Measurements from ENCODE around the gene KAT7.
"Not testable (repeated sequence)": the region's sequence is repeated elsewhere in the genome, so short reads cannot be mapped to it uniquely, and the experiment has no call there.

Gene KAT7

DNA sequence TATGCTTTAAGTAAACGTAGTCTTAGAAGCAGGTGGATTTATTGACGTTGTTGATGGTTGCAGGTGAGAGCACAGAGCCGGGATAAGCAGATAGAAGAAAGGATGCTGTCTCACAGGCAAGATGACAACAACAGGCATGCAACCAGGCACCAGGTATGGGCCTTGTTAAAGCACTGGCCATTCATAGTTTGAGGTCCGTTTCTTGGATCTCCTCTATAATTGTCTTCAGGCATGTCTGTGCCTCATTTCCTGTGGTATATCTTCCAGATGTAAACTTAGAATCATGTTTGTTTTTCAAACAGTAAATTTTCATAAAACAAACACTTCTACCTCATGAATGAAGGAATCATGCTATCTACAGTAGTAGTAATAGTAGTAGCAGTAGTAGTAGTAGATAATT is 20.6 kb downstream of the KAT7 start:
- no peak for DNase-seq (ENCODE audit: low read depth)

GRCh38 chr17:49814781-49815529 is 26.5 kb downstream of the KAT7 start:
- no peak for DNase-seq (ENCODE audit: low read depth)

GRCh38 chr17:49815761-49816281 is 27.3 kb downstream of the KAT7 start:
- DNase-seq (ENCODE audit: low read depth): no peak

DNA sequence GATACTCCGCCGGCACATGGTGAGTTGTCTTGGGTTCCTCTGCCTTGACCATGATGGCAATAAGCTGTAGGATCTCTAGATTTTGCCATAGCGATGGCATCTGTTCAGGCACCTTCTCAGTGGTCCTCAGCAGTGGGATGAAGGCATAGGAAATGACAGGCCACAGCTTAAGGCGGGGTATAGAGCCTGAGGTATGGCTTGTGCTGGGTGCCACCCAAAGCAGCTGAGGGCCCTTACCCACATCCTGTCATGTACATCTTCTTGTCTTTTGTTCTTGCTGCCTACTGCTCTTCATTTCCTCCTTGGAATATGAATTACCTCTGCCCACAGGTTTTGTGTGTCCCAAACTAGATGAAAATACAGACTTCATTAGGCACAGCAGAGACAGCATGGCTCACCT is 29.5 kb downstream of the KAT7 start:
- DNase-seq (ENCODE audit: low read depth): no peak

GRCh38 chr17:49819138-49819537 is 30.7 kb downstream of the KAT7 start:
- DNase-seq (ENCODE audit: low read depth): no peak

DNA sequence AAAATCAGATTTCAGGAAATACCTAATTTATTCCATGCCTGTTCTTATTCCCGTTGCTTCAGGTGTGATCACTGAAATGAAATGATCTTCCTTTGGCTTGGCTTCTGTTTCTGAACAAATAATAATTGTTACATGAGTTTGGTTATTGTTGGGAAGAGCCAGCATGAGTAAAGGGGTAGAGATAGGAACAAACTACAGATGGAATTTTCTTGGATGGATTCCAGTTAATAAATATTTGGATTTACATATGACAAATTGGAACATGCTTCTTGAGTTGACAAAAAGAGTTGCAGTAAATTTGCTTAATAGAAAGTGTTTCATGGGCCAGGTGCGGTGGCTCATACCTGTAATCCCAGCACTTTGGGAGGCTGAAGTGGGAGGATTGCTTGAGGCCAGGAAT is 31.2 kb downstream of the KAT7 start:
- DNase-seq (ENCODE audit: low read depth): no peak

DNA sequence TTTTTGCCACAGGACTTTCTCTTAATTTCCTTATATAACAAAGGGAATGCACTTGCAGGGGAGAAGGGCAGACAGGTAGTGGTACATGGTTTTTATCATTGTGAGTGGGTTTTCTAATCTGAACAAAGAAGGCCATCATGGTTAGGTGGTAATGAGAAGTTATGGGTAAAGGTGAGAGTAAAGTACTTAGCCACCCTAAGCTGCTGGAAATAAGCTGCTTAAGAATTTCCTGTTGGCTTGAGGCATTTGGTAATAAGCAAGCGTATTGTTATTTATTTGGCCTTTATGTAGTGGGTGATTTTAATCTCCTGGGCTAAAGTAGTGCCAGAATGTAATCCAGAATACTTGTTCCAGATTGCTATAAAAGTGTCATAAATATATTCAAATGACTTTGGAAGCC is 32.3 kb downstream of the KAT7 start:
- DNase-seq (ENCODE audit: low read depth): no peak

GRCh38 chr17:49821466-49821865 is 33.0 kb downstream of the KAT7 start:
- DNase-seq (ENCODE audit: low read depth): no peak

- no peak for DNase-seq (ENCODE audit: low read depth)
These were observed 33.4 kb downstream of the KAT7 start for GRCh38 chr17:49821916-49822315.

- no peak for DNase-seq (ENCODE audit: low read depth)
These were observed 34.3 kb downstream of the KAT7 start for GRCh38 chr17:49822829-49823228.

- DNase-seq (ENCODE audit: low read depth): no peak
These were observed 35.1 kb downstream of the KAT7 start for GRCh38 chr17:49823614-49824013.

- DNase-seq (ENCODE audit: low read depth): no peak
These were observed 37.2 kb downstream of the KAT7 start for GRCh38 chr17:49825645-49826044.

GRCh38 chr17:49828325-49828724 is 39.8 kb downstream of the KAT7 start:
- not testable (repeated sequence) for DNase-seq (ENCODE audit: low read depth)

DNA sequence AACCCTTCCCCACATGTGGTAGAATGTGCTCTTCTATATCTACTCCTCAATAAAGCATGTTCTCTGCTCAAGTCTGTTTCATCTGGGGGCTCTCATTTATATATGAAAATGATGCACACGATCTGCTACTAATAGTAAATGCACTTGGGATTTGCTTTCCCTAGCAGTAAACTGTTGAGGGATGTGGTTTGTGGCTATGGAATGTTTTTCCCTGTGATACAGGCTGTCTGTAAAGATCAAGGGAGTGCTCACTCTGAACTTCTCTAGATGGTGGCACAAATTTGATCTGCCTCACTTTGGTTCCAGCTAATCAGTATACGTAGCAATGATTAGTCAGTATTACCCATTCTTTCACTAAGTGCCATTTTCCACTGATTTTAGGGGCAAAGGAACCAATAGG is 40.5 kb downstream of the KAT7 start:
- DNase-seq (ENCODE audit: low read depth): no peak

- DNase-seq (ENCODE audit: low read depth): no peak
These were observed 42.1 kb downstream of the KAT7 start for GRCh38 chr17:49830605-49831004.

GRCh38 chr17:49832840-49833599 is 44.5 kb downstream of the KAT7 start:
- DNase-seq (ENCODE audit: low read depth): no peak

GRCh38 chr17:49834118-49834743 is 45.8 kb downstream of the KAT7 start:
- DNase-seq (ENCODE audit: low read depth): no peak

GRCh38 chr17:49835472-49835871 is 47.0 kb downstream of the KAT7 start:
- no peak for DNase-seq (ENCODE audit: low read depth)

GRCh38 chr17:49836111-49837030 is 47.9 kb downstream of the KAT7 start:
- DNase-seq (ENCODE audit: low read depth): no peak

DNA sequence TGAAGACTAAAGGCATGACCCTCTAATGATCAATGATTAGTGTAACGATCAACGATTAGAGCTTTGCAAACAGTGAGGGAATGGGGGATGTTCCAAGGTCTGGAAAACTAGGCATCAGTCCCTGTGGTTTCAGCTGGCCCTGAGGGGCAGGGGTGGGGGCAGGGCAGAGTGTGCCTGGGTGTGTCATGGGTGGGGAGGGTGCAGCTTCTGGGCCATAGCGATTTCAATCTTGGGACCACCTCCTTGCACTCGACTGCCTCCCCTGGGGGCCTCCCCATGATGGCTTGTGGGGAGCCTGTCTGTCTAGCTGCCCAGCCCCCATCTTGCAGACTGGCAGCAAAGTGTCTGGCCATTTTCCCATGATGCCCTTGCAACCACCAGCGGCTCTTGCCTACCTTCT is 51.0 kb downstream of the KAT7 start:
- DNase-seq (ENCODE audit: low read depth): no peak

GRCh38 chr17:49841548-49841947 is 53.1 kb downstream of the KAT7 start:
- DNase-seq (ENCODE audit: low read depth): no peak

DNA sequence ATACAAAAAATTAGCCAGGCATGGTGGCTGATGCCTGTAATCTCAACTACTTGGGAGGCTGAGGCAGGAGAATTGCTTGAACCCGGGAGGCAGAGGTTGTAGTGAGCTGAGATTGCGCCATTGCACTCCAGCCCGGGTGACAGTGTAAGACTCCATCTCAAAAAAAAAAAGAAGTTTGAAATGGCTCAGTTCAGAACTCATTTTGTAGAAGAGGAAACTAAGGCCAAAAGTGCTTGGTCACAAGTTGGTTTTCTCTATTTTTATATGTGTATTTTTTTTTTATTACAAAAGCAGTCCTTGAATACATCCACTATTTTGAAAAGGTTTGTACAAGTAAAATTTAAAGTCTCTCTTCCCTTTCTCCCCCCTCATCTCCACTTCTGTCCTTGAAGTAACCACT is 53.9 kb downstream of the KAT7 start:
- no peak for DNase-seq (ENCODE audit: low read depth)
